Uterine smooth muscle cell (primary cell): ENCODE measurements around the gene ZNF410. TPM values are rescaled to one million over a fixed set of nuclear protein-coding genes. Genes with fewer than 3 reads are reported as not detected.

ENCODE experiments used
- total RNA-seq: library from RNA; depleted of rRNA; stranded (reverse); fragments of >200 nt; gene quantifications from 2 replicates; pipeline ENCODE4 v1.2.3, GENCODE V29; 2014

The ZNF410 gene
- total RNA-seq = 101 and 103 TPM in 2 replicates

DNA sequence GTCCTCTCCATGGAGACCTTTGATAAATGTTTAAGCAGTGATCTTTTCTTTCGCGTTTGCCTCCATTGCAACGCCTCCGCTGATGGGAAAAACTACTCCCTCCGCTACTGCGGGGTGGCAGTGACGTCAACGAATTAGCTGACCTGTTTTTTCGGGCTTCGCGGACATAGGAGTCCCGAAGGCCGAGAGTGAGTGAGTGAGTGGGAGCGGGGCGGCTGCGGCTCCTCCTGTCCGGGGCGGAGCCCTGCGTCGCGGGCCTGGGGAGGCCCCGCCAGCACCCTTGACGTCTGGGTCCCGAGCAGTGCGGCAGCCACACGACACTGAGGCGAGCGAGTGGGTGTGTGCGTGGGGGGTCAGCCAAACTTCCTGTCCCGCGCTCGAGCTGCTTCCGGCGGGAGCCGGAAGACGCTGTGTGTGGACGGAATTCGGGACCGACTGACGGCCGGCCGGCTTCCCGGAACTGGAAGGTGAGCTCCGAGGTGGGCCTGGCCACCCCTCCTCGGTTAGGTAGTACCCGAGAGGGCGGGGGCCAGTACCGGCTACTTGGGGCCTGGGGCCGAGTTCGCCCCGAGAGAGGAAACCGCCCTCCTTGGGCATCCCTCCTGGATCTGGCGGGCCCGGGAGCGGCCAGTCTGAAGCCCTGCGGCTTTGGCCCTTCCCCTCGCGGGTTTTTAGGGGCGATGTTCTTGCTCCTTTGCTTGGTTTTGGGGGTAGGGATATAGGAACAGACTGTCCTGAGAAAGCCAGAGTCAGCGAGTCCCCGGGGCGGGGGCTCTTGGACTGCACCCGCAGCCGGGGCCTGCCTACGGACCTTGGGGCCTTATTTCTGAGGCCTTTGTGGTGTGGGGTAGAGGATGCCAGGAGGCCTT, at the start of gene ZNF410:
ZNF410 (plus strand) TSS at position 411 of the 869 bp plus-strand sequence. CDS start 5,317 bp downstream, outside the sequence.

DNA sequence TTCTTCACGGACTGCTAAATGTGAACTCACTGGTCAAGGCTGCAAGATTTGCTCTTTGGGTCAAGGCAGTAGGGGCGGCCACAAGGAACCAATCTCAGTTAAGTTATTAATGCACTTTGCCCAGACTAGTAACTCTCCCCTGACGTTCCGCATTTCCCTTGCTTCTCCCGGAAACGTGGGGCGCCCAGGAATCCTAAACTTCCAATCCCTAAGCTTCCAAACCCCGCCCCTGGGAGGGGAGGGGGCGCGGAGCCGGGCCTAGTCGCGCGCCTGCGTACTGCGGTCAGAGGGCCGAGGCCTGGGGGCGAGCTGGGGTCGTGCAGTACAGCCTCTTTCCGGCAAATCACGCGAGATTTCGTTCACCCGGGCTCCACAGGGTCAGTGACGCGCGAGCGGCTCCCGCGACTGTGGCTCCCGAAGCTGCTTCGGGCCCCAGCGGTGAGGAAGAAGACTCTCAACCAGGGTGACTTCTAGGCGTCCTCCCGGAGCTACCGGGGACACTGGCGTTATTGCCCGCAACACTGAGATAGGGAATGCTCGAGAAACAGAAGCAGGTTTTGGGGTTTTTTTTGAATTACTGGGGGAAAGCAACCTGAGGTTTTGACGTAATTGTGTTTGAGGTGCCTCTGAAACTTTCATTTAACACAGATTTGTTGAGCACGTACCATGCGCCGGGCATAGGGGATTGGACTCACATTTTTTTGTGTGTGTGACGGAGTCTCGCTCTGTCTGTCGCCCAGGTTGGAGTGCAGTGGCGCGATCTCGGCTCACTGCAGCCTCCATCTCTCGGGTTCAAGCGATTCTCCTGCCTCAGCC, 34.9 kb upstream of the ZNF410 start, which contains the start of gene PTGR2:
PTGR2 (plus strand) TSS at position 265 of the 816 bp plus-strand sequence. CDS start 7,032 bp downstream, outside the sequence.

GRCh38 chr14:73949752-73950734, 63.4 kb downstream of the ZNF410 start, which contains the start of the genes COQ6 and FAM161B:
Gene COQ6, plus strand, starts transcription at chr14:73950302. Its CDS starts 31 bp downstream, at chr14:73950333.
Gene FAM161B, minus strand, starts transcription at chr14:73950094. Its CDS starts 68 bp downstream, at chr14:73950026.

Other genes with a start within 250 kb of the ZNF410 start
- gene DNAL1, start 241.9 kb upstream of the ZNF410 start, total RNA-seq = 8.0 and 9.7 TPM in 2 replicates
- gene PNMA1, start 172.5 kb upstream of the ZNF410 start, total RNA-seq = 22.7 and 25.9 TPM in 2 replicates
- gene PTGR2, start 35.0 kb upstream of the ZNF410 start, total RNA-seq = 6.0 and 11.2 TPM in 2 replicates
- gene FAM161B, start 63.2 kb downstream of the ZNF410 start, total RNA-seq = 3.4 and 4.0 TPM in 2 replicates
- gene COQ6, start 63.4 kb downstream of the ZNF410 start, total RNA-seq = 20.7 and 29.7 TPM in 2 replicates
- 11.1 and 12.4 TPM in 2 replicates for gene ENTPD5, start 132.4 kb downstream of the ZNF410 start, total RNA-seq
- gene BBOF1, start 132.5 kb downstream of the ZNF410 start, total RNA-seq = 4.0 and 4.4 TPM in 2 replicates
- gene ALDH6A1, start 197.6 kb downstream of the ZNF410 start, total RNA-seq = 18.9 and 33.5 TPM in 2 replicates
- 9.2 and 11.6 TPM in 2 replicates for gene LIN52, start 198.1 kb downstream of the ZNF410 start, total RNA-seq